NOMO-1 treated with dmso at 0.1 percent for 144 hours (cell line): ENCODE data around the gene CCDC39.
"Not testable (repeated sequence)": the region's sequence is repeated elsewhere in the genome, so short reads cannot be mapped to it uniquely, and the experiment has no call there.

Source experiments
- DNase-seq: peaks from one replicate; lab custom pipeline; 2025; ENCODE audit not compliant: unreplicated experiment; lab: John Stamatoyannopoulos, UW

Gene CCDC39

DNA sequence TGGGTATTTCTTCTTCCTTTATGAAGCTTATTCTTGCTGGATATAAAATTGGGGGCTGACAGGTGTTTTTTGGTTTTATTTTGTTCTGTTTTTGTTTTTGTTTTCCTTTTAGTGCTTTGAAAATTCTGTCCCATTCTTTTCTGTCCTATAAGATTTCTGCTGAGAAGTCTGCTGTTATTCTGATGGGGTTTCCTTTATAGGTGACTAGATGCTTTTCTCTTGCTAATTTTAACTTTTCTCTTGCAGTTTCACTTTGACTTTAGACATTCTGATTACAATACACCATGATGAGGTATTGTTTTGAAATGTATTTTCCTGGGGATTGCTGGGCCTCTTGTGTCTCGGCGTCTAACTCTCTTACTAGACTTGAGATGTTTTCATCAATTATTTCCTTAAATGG is 54.6 kb downstream of the CCDC39 start:
- DNase-seq: no peak

GRCh38 chr3:180619723-180620122 is 59.6 kb downstream of the CCDC39 start:
- no peak for DNase-seq

GRCh38 chr3:180618563-180618962 is 60.7 kb downstream of the CCDC39 start:
- not testable (repeated sequence) for DNase-seq

- DNase-seq: no peak
Observed at GRCh38 chr3:180617049-180617448, 62.2 kb downstream of the CCDC39 start.

- no peak for DNase-seq
Observed at GRCh38 chr3:180615954-180616353, 63.3 kb downstream of the CCDC39 start.

- no peak for DNase-seq
Observed at GRCh38 chr3:180612364-180612763, 66.9 kb downstream of the CCDC39 start.

DNA sequence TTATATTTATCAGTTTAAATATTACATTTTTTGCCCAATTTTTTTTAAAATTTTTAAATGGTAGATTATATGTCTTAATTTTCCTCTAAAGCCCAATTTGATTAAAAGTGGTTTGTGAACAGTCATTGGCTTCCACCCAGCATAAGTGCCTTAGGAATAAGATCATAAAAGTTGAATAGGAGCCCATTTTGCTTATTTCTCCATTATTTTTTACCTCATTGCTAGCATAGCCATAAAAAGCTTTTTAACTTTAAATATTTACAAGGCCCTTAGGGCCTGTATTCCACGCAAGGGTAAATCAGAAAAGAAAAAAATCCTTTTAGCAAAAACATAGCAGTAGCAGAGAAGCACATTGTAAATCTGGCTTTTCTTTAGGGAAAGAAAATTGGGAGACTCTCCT is 68.3 kb downstream of the CCDC39 start:
- no peak for DNase-seq

- DNase-seq: peak; percentile 99
Observed at GRCh38 chr3:180601688-180602666, 77.3 kb downstream of the CCDC39 start, which contains the start of gene TTC14. Gene TTC14, plus strand, starts transcription at chr3:180602163. Its CDS starts 99 bp downstream, at chr3:180602262.

GRCh38 chr3:180600473-180600872 is 78.8 kb downstream of the CCDC39 start:
- no peak for DNase-seq

GRCh38 chr3:180595559-180595935 is 83.7 kb downstream of the CCDC39 start:
- DNase-seq: no peak

DNA sequence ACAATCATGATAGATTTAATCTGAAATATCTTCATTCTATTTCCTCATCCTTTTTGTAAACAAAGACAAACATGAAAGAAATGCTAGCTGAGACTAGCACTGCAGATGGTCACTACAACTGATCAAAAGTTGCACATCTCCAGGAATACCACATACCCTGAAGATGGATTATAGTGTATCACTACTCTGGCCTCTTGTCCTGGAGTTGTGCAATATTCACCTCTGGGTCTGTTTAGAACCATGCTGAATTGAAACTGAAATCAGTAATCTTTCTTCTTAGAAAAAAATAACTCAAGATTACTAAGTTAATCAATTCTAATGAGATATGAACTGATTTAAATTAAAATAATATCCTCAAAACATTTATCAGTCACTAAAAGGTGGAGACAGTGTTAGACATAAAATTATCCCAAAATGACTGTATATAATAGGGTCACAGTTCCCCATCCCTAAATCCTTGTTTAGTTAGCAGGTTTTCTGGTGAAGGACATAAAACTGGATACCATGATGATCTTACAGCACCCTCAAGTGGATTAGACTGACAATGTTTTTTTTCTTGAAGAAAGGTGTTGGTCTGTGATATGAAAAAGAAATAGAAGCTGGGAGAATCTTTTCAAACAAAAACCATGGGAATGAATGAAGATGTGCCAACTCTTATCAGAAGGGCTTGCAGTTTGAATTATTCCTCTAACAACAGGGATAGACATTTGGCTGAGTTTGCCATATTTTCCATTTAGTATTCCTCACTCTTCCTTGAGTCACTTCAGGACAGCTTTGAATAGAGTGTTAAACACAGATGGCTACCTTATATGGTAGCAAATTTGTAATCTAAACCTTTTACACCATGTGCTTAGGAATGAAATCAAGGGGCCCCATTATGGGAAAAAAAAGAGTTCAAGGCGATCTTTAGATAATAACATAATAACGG is 84.4 kb downstream of the CCDC39 start:
- peak; percentile 15 for DNase-seq

DNA sequence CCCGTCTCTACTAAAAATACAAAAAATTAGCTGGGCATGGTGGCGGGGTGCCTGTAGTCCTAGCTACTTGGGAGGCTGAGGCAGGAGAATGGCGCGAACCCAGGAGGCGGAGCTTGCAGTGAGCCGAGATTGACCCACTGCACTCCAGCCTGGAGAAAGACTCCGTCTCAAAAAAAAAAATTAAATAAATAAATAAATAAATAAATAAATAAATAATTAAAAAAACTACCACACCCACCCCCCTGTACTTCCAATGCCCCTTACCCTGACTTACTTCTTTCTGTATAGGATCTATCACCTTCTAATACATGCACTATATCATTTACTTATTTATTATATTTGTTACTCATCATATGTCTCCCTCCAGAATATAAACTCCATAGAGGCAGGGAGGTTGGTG is 85.7 kb downstream of the CCDC39 start:
- DNase-seq: not testable (repeated sequence)

- no peak for DNase-seq
Observed at GRCh38 chr3:180590396-180590795, 88.9 kb downstream of the CCDC39 start.

DNA sequence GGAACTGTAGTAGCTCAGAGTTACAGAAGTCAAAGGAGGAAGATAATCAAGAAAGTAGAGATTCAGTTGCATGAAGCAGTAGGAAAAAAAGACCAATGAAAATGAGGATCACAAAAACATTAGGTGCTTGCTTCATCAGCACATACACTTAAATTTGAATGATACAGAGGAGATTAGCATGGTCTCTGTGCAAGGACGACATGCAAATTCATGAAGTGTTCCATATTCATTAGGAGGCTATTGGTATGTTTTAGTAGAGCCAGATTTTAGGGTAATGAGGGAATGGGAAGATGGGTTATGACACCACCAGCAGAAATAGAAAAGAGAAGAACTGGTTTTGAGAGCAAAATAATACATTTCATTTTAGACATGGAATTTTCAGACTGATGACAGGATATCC is 98.4 kb downstream of the CCDC39 start:
- DNase-seq: no peak

GRCh38 chr3:180575571-180575970 is 103.7 kb downstream of the CCDC39 start:
- no peak for DNase-seq

DNA sequence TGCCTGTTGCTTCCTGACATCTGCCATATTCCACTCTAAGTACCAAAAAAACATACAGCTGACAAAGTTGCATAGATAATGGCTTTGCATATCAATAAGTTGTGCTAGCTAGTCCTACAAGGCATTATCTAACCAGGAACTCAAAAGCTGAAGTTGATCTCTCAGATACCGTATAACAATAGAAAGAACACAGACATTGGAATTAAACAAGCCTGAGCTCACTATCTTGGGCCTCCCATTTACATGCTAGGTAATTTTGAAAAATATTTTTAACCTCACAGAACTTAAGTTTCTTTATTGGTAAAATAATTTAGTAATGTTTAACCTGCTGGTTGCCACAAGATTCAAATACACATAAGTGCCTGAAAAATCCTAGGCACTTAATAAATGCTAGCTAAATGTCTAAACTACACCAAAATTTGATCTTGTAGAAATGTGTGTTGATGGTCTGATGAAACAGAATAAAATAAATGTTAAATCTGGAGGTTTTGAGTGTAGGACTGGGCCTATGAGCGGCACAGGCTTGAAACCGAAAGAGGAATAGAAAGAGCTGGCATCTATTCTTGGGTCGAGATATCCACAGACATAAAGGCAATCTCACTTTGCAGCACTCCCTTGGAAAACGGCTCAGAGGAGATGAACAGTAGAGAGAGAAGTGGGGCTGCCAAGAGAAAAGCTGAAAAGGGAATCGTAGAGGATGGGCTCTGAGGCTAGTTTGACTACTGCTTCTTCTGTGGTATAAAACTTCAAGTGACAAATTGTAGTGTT is 107.3 kb downstream of the CCDC39 start:
- peak; percentile 83 for DNase-seq

DNA sequence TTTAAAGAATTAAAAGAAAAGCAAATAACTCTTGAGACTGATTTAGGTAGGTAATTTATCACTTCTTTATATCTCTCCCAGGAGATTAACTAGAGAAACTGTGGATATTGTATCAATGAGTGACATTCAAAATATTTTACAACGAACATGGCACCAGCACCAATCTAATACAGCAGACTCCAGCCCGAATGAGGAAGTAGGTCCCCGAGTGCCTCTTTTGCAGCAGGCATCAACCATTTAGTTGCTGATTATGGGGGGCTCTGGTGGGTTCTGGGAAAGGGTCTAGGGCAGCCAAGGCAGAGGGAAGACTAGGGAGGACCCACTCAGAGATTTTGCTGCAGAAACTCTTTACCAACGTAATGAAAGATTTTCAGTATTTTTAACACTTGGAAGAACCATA is 109.1 kb downstream of the CCDC39 start:
- DNase-seq: peak; percentile 71

GRCh38 chr3:180564676-180565075 is 114.6 kb downstream of the CCDC39 start:
- DNase-seq: no peak
